NCI-H1417 treated with DMSO at 0.1 percent for 48 hours (cell line): Measurements from ENCODE around the gene SLC38A1.
A peak's percentile ranks its signal among the peaks of the same experiment; 100 is the strongest.
"Not testable (repeated sequence)": the region's sequence is repeated elsewhere in the genome, so short reads cannot be mapped to it uniquely, and the experiment has no call there.

Experiments used
- DNase-seq: peaks from one replicate; lab custom pipeline; 2025; lab: John Stamatoyannopoulos, UW

The SLC38A1 gene

DNA sequence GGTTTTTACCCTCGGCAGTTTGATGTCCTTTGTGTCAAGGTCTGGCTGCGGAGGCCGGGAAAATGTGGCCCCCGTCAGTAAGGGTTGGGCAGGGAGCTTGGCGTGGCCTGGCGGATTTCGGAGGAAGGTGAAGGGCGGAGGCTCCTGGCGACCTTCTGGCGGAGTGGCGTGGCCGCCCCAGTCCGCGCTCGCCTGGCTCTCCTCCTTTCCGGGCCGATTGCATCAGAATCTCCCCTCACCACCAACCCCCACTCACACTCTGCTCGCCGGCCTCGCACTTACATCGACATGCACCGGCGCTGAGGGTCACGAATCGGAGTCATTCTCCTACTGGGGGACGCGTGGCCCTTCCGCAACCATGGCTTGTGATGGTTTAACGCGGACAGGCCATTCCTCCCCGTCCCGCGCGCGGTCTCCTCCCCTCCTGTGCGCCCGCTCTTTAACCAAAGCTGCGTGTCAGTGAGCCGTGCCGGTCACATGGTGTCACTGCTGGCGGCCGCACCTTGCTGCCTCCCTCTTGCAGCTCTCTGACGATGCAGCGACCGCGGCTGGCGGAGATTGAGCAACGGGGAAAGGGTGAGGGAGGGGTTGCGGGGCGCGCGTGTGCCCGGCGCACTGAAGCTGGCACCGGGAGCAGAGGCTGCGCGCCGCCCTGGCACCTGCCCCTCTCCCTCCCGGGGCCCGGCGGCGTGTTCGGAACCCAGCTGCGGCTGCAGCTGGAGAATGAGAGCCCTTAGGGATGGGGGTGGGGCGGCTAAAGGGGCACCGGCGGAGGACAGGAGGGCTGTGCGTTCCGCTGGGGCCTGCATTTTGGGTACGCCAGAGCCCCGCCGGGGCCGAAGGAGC, at the start of gene SLC38A1:
TSS of gene SLC38A1 (minus strand) at position 461 of the 846 bp plus-strand sequence. CDS start 29,243 bp downstream, outside the sequence.
- peak; percentile 66 for DNase-seq

DNA sequence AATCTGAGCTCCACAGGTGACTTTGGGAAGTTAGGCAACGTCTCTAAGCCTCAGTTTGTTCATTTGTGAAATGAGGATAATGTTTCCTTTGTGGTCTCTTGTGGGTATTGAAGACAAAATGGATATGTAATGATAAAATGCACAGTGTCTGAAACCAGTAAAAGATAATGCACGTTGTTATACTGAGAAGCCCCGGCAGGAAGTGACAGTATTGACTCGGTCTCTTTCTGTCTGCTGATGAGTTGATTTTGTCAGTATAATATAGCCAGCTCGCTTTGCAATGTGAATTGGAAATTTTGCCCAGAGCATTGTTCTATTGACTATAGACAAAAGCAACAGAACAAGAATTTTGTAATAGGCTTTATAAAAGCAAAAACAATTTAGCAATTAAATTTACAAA, 49.2 kb upstream of the SLC38A1 start:
- DNase-seq, result no peak

DNA sequence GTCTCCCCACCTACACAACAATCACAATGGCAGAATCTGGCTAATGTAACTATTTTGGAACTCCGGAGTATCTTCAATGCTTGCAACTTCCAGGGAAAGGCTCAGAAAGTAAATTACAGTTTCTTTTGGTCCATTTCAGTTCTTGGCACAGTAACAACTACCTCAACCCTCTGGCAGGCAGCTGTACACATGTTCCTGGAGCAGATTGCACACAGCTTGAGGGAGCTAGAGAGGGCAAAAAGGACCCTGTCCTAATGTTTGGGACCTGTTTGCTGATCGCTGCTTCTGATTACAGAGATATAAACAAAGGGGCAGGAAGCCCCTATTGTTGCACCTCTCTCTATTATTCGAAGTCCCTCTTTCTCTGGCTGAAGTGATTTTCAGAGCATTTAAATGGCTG, 35.2 kb upstream of the SLC38A1 start:
- DNase-seq, result no peak

DNA sequence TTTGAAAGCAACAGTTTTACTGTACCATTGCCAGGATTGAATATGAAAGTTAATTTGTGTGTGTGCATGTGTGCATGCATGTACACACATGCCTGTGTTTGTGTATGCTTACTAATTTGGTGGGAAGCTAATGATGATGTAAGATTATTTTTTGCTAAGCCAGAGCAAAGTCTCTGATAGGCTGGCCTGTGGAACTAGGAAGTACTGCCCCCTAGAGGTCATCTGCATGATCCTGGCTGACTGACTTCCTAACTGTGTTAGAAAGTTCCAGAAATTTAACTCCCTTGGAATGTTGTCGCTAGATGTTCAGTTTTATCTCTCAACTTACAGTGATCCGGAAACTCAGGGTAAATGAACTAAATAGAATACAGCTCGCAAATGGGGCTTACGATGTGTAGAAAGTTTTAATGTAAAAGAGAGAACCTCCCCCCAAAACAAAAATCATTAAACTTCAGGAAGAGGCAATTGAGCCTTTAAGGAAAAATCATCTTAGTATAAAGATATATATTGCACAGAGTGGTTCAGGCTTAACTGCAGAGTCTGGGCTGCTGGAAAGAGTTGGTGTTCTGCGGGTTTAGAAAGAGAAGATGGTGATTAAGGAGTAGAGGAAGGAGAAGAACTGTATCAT, 34.3 kb upstream of the SLC38A1 start:
- no peak for DNase-seq

DNA sequence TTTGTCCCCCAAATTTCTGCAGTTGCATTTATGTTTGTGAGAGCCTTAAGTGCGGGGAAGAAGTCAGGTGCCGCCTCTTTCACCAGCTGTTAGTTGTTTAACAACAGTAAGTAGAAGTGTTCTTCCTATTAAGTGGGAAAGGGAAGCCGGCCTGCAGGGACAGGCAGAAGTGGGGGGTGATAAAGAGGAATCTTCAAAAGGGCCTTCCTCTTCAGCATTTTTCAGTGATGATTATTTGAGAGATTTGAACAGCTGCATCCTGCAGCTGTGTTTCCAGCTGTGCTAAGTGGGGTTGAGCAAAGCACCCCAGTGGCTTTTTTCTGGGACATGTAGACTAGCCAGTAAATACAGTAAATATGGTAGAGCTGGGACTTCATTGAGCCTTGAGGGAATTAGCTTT, 32.1 kb upstream of the SLC38A1 start:
- no peak for DNase-seq

DNA sequence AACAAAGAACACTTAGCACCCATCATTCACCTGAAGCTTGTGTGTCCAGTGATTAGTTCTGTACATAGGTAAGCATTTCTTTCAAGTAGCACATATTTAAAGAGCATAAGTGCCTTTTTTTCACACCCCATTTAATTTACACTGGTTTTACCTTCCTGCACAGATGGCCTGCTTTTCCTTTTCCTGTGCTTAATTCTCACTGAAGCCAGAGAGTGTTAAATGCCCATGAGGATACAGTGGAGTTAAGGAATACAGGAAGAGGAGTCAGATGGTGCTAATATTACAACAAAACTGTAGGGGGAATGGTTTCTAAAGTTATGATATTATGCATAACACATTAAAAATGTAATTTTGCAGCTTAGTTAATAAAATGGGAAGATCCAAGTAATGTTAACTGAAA, 31.0 kb upstream of the SLC38A1 start:
- DNase-seq, result peak; percentile 76

DNA sequence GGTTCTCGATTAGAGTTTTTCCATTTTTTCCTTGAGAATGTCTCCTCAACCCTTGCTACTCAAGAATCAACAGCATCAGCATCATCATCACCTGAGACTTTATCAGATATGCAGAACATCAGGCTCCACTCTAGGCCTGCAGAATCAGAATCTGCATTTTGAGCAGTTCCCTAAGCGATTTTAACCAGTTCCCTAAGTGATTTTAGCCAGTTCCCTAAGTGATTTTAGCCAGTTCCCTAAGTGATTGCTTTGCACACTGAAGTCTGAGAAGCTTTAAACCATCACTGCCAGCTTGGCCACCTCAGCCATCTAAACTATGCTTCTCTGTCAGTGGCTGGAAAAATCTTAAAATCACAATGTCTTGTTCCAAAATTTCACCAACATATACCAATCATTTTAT, 29.4 kb upstream of the SLC38A1 start:
- no peak for DNase-seq

DNA sequence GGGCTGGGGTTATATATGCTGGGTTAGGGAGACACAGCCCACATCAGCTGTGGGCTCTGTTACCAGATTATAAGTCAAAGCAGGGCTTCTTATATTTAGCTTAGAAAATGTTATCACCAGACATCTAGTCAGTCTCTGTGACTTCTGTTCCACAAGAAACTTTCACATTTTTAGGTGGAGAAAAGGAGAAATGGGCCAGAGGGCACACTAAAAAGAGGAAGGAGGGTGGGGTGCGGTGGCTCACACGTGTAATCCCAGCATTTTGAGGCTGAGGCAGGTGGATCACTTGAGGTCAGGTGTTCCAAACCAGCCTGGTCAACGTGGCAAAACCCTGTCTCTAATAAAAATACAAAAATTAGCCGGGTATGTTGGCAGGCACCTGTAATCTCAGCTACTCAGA, 28.0 kb upstream of the SLC38A1 start:
- DNase-seq, result no peak

DNA sequence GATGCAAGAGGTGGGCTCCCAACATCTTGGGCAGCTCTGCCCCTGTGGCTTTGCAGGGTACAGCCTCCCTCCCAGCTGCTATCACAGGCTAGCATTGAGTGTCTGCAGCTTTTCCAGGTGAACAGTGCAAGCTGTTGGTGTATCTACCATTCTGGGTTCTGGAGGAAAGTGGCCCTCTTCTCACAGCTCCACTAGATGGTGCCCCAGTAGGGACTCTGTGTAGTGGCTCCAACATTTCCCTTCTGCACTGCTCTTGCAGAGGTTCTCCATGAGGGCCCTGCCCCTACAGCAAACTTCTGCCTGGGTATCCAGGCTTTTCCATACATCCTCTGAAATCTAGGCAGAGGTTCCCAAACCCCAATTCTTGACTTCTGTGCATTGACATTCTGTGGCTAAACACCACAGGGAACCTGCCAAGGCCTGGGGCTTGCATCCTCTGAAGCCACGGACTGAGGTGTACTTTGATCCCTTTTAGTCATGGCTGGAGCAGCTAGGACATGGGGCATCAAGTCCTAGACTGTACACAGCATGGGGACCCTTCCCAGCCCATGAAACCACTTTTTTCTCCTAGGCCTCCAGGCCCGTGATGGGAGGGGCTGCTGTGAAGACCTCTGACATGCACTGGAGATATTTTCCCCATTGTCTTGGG, 24.0 kb upstream of the SLC38A1 start:
- no peak for DNase-seq

DNA sequence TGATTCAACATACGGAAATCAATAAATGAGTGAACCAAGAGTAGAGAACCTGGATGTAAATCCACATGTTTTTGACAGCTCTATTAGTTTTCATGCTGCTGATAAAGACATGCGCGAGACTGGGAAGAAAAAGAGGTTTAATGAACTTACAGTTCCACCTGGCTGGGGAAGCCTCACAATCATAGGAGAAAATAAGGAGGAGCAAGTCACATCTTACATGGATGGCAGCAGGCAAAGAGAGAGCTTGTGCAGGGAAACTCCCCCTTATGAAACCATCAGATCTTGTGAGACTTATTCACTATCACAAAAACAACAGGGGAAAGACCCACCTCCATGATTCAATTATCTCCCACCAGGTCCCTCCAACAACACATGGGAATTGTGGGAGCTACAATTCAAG, 23.1 kb upstream of the SLC38A1 start:
- not testable (repeated sequence) for DNase-seq

DNA sequence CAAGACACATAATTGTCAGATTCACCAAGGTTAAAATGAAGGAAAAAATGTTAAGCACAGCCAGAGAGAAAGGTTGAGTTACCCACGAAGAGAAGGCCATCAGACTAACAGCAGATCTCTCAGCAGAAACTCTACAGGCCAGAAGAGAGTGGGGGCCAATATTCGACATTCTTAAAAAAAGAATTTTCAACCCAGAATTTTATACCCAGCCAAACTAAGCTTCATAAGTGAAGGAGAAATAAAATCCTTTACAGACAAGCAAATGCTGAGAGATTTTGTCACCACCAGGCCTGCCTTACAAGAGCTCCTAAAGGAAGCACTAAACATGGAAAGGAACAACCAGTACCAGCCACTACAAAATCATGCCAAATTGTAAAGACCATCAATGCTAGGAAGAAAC, 16.3 kb upstream of the SLC38A1 start:
- DNase-seq, result not testable (repeated sequence)

DNA sequence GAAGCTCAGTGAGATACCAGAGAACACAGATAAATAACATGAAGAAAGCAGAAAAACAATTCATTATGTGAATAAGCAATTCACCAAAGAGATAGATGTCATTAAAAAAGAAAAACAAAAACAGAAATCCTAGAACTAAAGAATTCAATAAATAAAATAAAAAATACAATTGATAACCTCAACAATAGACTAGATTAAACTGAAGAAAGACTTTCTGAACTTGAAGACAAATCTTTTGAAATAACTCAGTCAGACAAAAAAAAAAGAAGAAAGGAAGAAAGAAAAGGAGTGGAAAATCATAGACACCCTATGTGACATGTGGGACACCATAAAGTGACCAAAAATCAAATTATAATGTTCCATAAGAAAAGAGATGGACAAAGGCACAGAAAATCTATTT, 14.0 kb upstream of the SLC38A1 start:
- DNase-seq, result no peak

DNA sequence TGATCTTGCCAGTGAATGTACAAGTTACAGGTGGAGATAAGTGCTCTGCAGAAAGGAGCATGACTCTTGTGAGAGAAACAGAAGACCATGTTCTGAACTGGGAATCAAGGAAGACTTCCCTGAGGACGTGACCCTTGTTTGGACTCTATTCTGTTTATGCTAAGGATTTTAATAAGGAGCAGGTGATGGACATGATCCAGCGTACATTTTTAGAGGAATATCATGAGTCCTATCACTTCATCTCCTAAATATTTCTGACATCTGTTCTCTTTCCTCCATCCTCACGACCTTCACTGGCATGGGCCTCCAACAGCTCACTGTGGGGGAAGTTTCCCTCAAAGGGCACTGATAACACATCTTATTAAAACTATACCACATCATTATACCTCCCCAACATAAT, 7.9 kb upstream of the SLC38A1 start:
- DNase-seq, result no peak

DNA sequence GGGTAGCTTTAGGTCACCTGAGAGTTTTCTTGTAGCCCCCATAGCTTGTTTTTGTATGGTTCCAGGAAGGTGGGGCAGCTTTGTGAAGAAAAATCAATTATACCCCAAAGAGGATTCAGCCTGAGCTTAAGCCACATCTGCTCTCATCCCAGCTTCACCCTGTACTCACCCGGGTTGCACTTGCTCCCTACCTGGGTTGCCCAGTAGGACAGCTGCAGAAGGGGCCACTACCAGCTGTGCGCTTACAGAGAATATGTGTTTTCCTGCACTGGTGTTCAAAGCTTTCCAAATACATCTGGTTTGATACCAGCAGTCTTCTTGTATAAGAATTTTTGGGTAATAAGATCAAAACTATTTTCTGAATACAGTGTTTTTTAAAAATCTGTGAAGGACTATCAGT, 3.0 kb upstream of the SLC38A1 start:
- no peak for DNase-seq

DNA sequence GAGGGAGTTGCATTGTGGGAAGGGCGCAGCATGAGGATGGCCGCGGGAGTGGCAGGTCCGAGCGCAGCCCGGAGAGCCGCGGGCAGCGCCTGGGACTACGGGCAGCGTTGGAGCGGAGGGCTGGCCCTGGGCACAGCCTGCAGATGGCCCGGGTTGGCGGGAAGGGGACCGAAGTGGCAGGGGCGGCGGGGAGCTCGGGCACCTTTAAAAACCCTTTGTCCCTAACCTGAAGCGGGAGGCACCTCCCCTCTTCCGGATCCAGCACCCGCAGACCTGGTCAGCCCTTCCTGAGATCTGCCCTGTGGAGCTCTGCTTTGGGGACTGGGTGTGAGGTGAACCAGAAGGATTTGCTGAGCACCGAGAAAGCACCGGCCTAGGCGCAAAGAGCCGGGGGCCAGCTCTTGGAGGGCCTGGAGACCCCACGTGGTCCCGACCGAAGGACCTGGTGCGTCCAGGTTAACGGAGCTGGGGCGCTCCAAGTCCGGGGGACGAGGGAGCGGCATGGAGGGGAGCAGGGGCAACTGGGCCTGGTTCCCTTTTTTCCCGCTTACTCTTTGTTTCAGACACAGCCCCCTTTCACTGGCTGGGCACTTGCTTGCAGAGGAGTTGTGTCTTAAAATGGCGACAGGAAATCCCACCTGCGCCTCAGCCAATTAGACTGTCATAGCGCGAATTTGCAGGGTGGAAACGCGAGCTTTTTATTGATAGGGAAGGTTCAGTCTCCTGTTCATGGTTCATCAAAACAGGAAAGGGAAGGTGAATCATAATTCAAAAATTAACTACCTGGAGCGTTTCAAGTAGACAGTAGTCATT, 792 bp upstream of the SLC38A1 start:
- DNase-seq, result peak; percentile 33

DNA sequence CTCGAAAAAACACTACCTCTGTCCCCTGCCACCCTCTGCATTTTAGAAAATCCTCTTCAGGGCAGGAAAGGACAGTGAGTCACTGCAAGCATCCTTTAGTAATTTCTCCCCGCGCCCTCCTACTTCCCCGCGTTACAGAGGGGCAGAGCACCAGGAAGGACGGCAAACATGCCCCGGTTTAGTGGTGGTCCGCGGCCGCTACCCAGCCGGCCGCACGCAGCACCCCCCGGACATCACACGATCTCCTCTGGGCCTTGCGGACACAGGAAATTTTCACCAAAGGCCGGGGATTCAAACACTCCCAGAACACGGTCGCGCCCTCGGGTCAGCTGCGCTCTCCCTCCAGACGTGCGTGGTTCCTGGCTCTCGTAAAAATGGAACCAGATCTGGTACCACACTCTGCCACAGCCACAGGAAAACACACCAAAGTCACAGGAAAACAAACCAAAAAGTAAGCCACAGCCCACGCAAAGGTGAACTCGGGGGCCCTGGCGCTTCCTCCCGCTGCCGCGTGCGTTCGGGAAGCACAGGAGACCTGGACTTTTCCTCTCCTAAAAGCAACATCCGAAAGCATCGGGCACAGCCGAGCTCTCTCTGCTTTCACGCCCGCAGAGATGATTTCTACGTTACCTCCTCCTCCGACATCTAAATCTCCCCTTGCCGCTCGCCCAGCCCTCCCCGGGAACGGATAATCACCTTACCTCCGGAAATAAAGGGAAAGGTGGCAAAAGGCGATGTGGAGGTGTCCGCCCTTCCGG, 839 bp downstream of the SLC38A1 start:
- DNase-seq, result no peak

DNA sequence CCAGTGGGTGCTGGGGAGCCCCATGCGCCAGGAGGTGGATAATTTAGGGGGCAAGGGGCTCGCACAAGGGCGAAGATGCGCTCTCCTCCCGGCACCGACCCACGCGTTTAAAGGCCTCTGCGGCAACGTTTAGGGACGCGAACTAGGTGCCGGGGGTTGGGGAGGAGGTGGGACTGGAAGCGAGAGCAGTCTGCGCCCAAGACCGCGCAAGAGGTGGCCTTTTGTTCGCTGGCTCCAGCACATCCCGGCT, 1.3 kb downstream of the SLC38A1 start:
- no peak for DNase-seq

DNA sequence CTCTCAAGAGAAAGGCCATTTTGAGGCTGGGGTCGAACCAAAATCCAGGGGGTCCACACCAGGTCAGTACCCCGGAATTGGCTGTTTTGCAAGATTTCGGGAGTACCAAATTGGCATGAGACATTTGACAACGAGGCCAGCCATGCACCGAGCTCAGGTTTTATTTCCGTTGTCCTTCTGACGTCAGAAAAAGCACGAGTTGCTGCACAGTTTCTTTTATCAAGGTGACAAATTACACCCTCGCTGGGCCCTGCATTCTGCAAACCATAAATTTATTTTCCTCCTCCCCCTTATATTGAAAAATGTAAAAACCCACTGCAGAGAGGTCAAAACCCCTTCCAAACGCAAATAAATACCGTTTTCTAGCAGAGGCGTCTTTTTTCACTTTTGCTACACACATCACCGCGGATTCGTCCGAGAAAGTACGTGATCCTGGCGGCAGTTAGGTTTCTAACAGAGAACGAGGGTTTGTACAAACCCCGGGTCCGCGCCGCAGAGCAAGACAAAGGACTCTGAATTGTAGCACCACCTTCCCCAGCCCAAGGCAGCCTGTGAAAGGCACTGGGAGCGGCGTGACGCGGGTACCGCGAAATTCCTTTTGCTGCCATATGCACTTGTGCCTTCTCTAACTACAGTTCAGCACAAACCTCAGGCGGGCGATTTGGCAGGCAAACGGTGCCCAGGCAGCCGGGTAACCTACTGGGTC, 1.8 kb downstream of the SLC38A1 start:
- peak; percentile 23 for DNase-seq

DNA sequence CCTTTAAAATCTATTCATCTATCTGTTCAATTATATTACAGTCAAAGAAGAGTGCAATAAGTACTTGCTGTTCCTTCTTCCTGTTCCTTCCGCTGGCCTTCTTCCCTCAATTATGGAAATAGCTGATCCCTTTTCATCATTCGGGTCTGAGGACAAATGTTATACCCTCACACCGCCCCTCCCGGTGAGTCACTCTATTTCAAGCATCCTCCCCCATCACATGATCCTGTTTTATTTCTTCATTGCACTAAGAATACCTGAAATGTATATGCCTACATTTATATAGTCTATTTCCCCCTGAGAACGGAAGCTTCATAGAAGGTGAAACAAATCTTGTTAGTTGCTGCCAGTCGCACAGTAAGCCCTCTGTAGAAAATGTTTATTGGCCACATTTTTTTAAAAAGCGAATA, 2.5 kb downstream of the SLC38A1 start:
- DNase-seq, result no peak

DNA sequence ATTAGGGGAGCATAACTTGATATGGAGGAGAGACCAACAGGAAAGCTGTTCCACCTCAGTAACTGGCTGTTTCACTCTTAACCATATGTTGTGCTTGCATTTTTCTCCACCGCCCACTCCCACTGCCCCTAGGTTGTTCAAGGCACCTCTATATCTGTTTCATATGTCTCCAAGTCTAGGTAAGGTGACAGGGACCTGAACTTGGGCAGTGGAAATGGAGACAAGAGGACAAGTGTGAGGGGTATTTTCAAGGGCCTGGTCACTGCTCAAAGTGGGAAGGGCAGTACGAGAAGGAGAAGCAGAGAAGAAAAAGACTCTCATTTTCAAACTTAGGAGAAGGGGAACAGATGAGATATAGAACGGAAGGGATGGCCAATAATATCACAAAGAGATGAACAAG, 3.1 kb downstream of the SLC38A1 start:
- no peak for DNase-seq

DNA sequence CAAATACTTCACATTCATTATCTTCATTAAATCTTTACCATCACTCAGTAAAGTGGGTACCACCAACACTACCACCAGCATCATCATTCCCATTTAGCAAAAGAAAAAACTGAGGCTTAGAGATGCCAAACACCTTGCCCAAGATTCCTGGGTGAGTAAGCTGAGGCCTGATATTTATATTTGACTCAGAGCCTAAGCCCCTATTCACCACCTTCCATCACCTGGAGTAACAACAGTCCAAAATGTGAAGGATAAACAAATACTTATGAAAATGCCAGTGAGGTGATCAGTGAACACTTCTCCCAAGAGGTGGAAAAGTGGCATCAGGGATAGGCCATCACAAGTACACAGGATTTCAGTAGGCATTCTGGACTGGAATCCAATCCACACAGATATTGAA, 3.7 kb downstream of the SLC38A1 start:
- DNase-seq, result no peak
